HCT116 (cell line): ENCODE results near the gene NOXA1. TPM values are rescaled to one million over a fixed set of nuclear protein-coding genes. Genes with fewer than 3 reads are reported as not detected.

Experiments
- ATAC-seq: fragments of 200-7000 bp; cut with Tn5 transposase; 2 replicates; pipeline ENCODE4 v1.9.1; 2020; ENCODE audit warnings: mild to moderate bottlenecking, moderate library complexity
- BruUV-seq: library from RNA; stranded (reverse); fragments of 400-500 nt; replicated peaks from 2 replicates; lab custom pipeline; 2021; lab: Mats Ljungman, UMichigan
- CTCF ChIA-PET: fragments of 300-600 bp; sonication (Branson Sonifier 250); formaldehyde crosslinking; loops from one replicate; lab custom pipeline; 2021; ENCODE audit warnings: antibody characterized with exemption; lab: Charles Lee
- POLR2A ChIA-PET: fragments of 300-600, 350-600 bp; sonication (Branson Sonifier 250); formaldehyde crosslinking; loops from one replicate; lab custom pipeline; 2021; ENCODE audit warnings: antibody characterized with exemption; lab: Charles Lee
- RAD21 ChIA-PET, 2 experiments: fragments of 300-600 bp; sonication (Branson Sonifier 250); formaldehyde crosslinking; loops; one replicate each; lab custom pipeline; 2023; ENCODE audit warnings: low total read pairs in 2 of 2; ENCODE audit not compliant: uncharacterized antibody in 2 of 2, unreplicated experiment in 2 of 2, low non-redundant PET in 1 of 2; lab: Charles Lee
- DNase-seq: peaks from one replicate; pipeline ENCODE4 v3.0.0-alpha.2; 2010; ENCODE audit warnings: low read depth, low spot score
- H2AFZ ChIP-seq: fragments of 200-600 bp; shearing (Covaris generic), sonication (generic); 2 replicates; pipeline ENCODE4 v1.6.1; 2017; ENCODE audit warnings: low read depth, mixed run types, mixed read lengths, antibody characterized with exemption, low read length; ENCODE audit not compliant: poor library complexity, severe bottlenecking
- H3K27ac ChIP-seq: 2 replicates; pipeline ENCODE4 v1.5.1; 2012; ENCODE audit warnings: low read depth, low read length
- H3K27me3 ChIP-seq: fragments of 200-600 bp; sonication (generic); 2 replicates; pipeline ENCODE4 v1.6.1; 2016; ENCODE audit warnings: mixed run types, low read length, mixed read lengths; ENCODE audit not compliant: insufficient read depth
- H3K36me3 ChIP-seq, 2 experiments: fragments of 200-500 bp in 1 of 2; fragments of 200-600 bp in 1 of 2; sonication (Bioruptor generic) in 1 of 2; sonication (generic) in 1 of 2; 2 replicates each; pipeline versions ENCODE4 v1.5.1 to v1.6.1; 2014 to 2016; ENCODE audit warnings: low read length in 2 of 2, inconsistent platforms in 1 of 2, mixed read lengths in 1 of 2, mixed run types in 1 of 2; ENCODE audit not compliant: insufficient read depth in 2 of 2, control insufficient read depth in 1 of 2
- H3K4me1 ChIP-seq, 2 experiments: fragments of 200-600 bp in 1 of 2; sonication (generic) in 1 of 2; 2 replicates each; pipeline versions ENCODE4 v1.5.1 to v1.6.1; 2012 to 2017; ENCODE audit warnings: low read length in 2 of 2, inconsistent platforms in 1 of 2, mild to moderate bottlenecking in 1 of 2, mixed read lengths in 1 of 2, mixed run types in 1 of 2, moderate library complexity in 1 of 2; ENCODE audit not compliant: insufficient read depth in 2 of 2, control insufficient read depth in 1 of 2
- H3K4me2 ChIP-seq: fragments of 200-600 bp; sonication (generic); 2 replicates; pipeline ENCODE4 v1.6.1; 2017; ENCODE audit warnings: mixed run types, low read length, mixed read lengths
- H3K4me3 ChIP-seq, 2 experiments: fragments of 200-600 bp in 1 of 2; sonication (generic) in 1 of 2; replicated peaks in 1 of 2; 2 replicates each; pipeline ENCODE4 v1.5.1; 2011 to 2016; ENCODE audit warnings: low read length in 2 of 2, control low read depth in 1 of 2, low read depth in 1 of 2, mild to moderate bottlenecking in 1 of 2, mixed read lengths in 1 of 2, mixed run types in 1 of 2
- H3K79me2 ChIP-seq: fragments of 200-600 bp; sonication (generic); 2 replicates; pipeline ENCODE4 v1.6.1; 2017; ENCODE audit warnings: mild to moderate bottlenecking, mixed run types, low read length, moderate library complexity, mixed read lengths; ENCODE audit not compliant: insufficient read depth
- H3K9ac ChIP-seq: fragments of 200-600 bp; sonication (generic); 2 replicates; pipeline ENCODE4 v1.6.1; 2016; ENCODE audit warnings: low read length, mixed read lengths
- H3K9me2 ChIP-seq: fragments of 200-600 bp; sonication (generic), shearing (Covaris generic); 2 replicates; pipeline ENCODE4 v1.6.1; 2017; ENCODE audit warnings: mixed run types, mild to moderate bottlenecking, moderate library complexity; ENCODE audit not compliant: insufficient read depth
- H3K9me3 ChIP-seq, 2 experiments: fragments of 200-500 bp in 1 of 2; fragments of 200-600 bp in 1 of 2; sonication (Bioruptor generic) in 1 of 2; sonication (generic) in 1 of 2; 2 replicates each; pipeline ENCODE4 v1.6.1; 2014 to 2017; ENCODE audit warnings: low read length in 2 of 2, mixed read lengths in 2 of 2, inconsistent platforms in 1 of 2, low read depth in 1 of 2, mild to moderate bottlenecking in 1 of 2, mixed run types in 1 of 2, moderate library complexity in 1 of 2; ENCODE audit not compliant: control insufficient read depth in 1 of 2, insufficient read depth in 1 of 2
- H4K20me1 ChIP-seq: fragments of 200-600 bp; sonication (generic), shearing (Covaris generic); 2 replicates; pipeline ENCODE4 v1.6.1; 2017; ENCODE audit warnings: mixed run types, mild to moderate bottlenecking, moderate library complexity; ENCODE audit not compliant: insufficient read depth
- EGR1 ChIP-seq: IDR thresholded peaks from 2 replicates; pipeline ENCODE4 v1.6.1; 2012; ENCODE audit warnings: low read depth
- EZH2 ChIP-seq: fragments of 200-600 bp; sonication (generic); IDR thresholded peaks from 2 replicates; pipeline ENCODE4 v1.6.1; 2017; ENCODE audit warnings: antibody characterized with exemption, mixed run types
- EZH2phosphoT487 ChIP-seq: fragments of 200-600 bp; IDR thresholded peaks from 2 replicates; pipeline ENCODE4 v1.6.1; 2018; ENCODE audit warnings: antibody characterized with exemption, borderline replicate concordance
- FOSL1 ChIP-seq: IDR thresholded peaks from 2 replicates; pipeline ENCODE4 v1.6.1; 2012; ENCODE audit warnings: low read depth
- JUND ChIP-seq: IDR thresholded peaks from 2 replicates; pipeline ENCODE4 v1.6.1; 2012
- POLR2A ChIP-seq: IDR thresholded peaks from 2 replicates; pipeline ENCODE4 v1.7.0; 2011; ENCODE audit warnings: borderline replicate concordance; ENCODE audit not compliant: insufficient read depth, insufficient read length; ENCODE audit errors: extremely low read depth
- RAD21 ChIP-seq: IDR thresholded peaks from 2 replicates; pipeline ENCODE4 v1.6.1; 2012; ENCODE audit warnings: low read depth, mild to moderate bottlenecking
- SP1 ChIP-seq: IDR thresholded peaks from 2 replicates; pipeline ENCODE4 v1.6.1; 2012; ENCODE audit warnings: low read depth
- YY1 ChIP-seq: IDR thresholded peaks from 2 replicates; pipeline ENCODE4 v1.6.1; 2011; ENCODE audit warnings: low read length, low read depth, moderate library complexity, mild to moderate bottlenecking; ENCODE audit not compliant: insufficient replicate concordance; ENCODE audit errors: extremely low read depth
- ZFX ChIP-seq: fragments of 450-650 bp; IDR thresholded peaks from 2 replicates; pipeline ENCODE4 v1.6.1; 2017
- intact Hi-C: fragments of 100-400 bp; cut with micrococcal nuclease; formaldehyde crosslinking; loops from 2 replicates; pipeline ENCODE4 v1.10.0; 2022
- total RNA-seq: library from RNA; stranded (reverse); gene quantifications from one replicate; pipeline ENCODE4 v1.2.1, GENCODE V29; 2021; ENCODE audit not compliant: unreplicated experiment
- TF ChIP-seq, protein P1 (sequence below): IDR thresholded peaks from 2 replicates; pipeline ENCODE4 v1.6.1; 2012
- TF ChIP-seq, protein P2 (sequence below): IDR thresholded peaks from 2 replicates; pipeline ENCODE4 v1.6.1; 2012
- TF ChIP-seq, protein P3 (sequence below): IDR thresholded peaks from 2 replicates; pipeline ENCODE4 v1.6.1; 2012; ENCODE audit warnings: low read depth

Gene NOXA1
- total RNA-seq, 1 experiment from 2014 or later, result 13.2 TPM

DNA sequence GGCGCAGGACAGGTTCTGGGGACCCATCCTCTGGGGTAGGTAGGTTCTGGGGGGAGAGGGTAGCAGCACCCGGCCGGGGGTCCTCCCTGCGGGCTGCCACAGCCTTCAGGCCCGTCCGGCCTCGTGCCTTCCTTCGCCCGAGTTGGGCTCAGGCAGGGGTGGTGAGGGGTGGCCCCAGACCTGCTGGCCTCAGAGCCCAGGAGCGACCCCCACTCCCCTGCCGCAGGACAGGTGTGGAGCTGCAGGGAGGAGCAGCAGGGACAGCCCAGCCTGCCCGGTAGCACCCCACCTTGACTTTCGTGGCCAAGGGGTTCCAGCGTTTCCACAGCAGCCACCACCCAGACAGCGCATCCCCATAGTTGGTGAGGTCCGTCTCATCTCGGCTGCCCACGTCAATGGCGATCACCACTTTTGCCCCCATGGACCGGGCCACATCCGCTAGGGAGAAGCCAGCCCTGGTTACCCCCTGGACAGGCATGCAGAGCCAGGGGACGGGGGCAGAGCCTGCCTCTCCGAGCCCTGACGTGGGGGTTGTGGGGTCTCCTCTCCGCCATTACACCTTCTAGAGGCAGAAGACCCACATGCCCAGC is 39.3 kb downstream of the NOXA1 start:
- H3K9me3 ChIP-seq, result no peaks in the 10 kb centered on the region
- POLR2A ChIA-PET, result no interaction called here
- peaks cover 0 to 2% of the 10 kb centered on the region in 2 experiments; a peak in 1 of 4 replicates for H3K36me3 ChIP-seq
- no peaks in the 10 kb centered on the region for H4K20me1 ChIP-seq
- no peak for DNase-seq
- H3K27me3 ChIP-seq, result no peaks in the 10 kb centered on the region
- intact Hi-C loops, result no loop called here
- BruUV-seq, result no TSS peak
- 0 out of 2 replicates have a peak overlapping the region, but pooled peaks have one; percentile 4 for H3K9ac ChIP-seq
- no peaks in the 10 kb centered on the region for H3K9me2 ChIP-seq
- H2AFZ ChIP-seq, result no peak overlapping the region
- peaks cover 19 to 37% of the 10 kb centered on the region in 2 experiments for H3K4me1 ChIP-seq
- no peak overlapping the region; the same call in 1 of the 2 replicates for H3K27ac ChIP-seq
- TF ChIP-seq EZH2 (no peak), RAD21 (no peak), POLR2A (no peak), EGR1 (no peak), JUND (no peak), FOSL1 (no peak), YY1 (no peak), EZH2phosphoT487 (no peak), SP1 (no peak), ZFX (no peak)
- TF ChIP-seq, protein P1, sequence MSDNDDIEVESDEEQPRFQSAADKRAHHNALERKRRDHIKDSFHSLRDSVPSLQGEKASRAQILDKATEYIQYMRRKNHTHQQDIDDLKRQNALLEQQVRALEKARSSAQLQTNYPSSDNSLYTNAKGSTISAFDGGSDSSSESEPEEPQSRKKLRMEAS, result no peak
- TF ChIP-seq, protein P2, sequence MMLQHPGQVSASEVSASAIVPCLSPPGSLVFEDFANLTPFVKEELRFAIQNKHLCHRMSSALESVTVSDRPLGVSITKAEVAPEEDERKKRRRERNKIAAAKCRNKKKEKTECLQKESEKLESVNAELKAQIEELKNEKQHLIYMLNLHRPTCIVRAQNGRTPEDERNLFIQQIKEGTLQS, result no peak
- TF ChIP-seq, protein P3, sequence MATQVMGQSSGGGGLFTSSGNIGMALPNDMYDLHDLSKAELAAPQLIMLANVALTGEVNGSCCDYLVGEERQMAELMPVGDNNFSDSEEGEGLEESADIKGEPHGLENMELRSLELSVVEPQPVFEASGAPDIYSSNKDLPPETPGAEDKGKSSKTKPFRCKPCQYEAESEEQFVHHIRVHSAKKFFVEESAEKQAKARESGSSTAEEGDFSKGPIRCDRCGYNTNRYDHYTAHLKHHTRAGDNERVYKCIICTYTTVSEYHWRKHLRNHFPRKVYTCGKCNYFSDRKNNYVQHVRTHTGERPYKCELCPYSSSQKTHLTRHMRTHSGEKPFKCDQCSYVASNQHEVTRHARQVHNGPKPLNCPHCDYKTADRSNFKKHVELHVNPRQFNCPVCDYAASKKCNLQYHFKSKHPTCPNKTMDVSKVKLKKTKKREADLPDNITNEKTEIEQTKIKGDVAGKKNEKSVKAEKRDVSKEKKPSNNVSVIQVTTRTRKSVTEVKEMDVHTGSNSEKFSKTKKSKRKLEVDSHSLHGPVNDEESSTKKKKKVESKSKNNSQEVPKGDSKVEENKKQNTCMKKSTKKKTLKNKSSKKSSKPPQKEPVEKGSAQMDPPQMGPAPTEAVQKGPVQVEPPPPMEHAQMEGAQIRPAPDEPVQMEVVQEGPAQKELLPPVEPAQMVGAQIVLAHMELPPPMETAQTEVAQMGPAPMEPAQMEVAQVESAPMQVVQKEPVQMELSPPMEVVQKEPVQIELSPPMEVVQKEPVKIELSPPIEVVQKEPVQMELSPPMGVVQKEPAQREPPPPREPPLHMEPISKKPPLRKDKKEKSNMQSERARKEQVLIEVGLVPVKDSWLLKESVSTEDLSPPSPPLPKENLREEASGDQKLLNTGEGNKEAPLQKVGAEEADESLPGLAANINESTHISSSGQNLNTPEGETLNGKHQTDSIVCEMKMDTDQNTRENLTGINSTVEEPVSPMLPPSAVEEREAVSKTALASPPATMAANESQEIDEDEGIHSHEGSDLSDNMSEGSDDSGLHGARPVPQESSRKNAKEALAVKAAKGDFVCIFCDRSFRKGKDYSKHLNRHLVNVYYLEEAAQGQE, result no peak
- CTCF ChIA-PET, result no interaction called here
- ATAC-seq, result no peak
- no peak overlapping the region for H3K4me3 ChIP-seq
- H3K4me2 ChIP-seq, result peak overlapping the region; percentile 65
- RAD21 ChIA-PET, result no interaction called here
- H3K79me2 ChIP-seq, result peaks cover 14% of the 10 kb centered on the region
